Occipital lobe (tissue), 2 donors: ENCODE results near the gene HMBS. TPM values are rescaled to one million over a fixed set of nuclear protein-coding genes. Genes with fewer than 3 reads are reported as not detected.
"Not testable (repeated sequence)": the region's sequence is repeated elsewhere in the genome, so short reads cannot be mapped to it uniquely, and the experiment has no call there.

Source experiments
- DNase-seq: peaks from one replicate; lab custom pipeline; 2025; lab: John Stamatoyannopoulos, UW
- total RNA-seq: library from RNA; depleted of rRNA; stranded (reverse); fragments of >200 nt; gene quantifications from one replicate; pipeline ENCODE4 v1.2.3, GENCODE V29; 2014

HMBS gene
- total RNA-seq, 1 donor from 2014 or later = 2.0 TPM

DNA sequence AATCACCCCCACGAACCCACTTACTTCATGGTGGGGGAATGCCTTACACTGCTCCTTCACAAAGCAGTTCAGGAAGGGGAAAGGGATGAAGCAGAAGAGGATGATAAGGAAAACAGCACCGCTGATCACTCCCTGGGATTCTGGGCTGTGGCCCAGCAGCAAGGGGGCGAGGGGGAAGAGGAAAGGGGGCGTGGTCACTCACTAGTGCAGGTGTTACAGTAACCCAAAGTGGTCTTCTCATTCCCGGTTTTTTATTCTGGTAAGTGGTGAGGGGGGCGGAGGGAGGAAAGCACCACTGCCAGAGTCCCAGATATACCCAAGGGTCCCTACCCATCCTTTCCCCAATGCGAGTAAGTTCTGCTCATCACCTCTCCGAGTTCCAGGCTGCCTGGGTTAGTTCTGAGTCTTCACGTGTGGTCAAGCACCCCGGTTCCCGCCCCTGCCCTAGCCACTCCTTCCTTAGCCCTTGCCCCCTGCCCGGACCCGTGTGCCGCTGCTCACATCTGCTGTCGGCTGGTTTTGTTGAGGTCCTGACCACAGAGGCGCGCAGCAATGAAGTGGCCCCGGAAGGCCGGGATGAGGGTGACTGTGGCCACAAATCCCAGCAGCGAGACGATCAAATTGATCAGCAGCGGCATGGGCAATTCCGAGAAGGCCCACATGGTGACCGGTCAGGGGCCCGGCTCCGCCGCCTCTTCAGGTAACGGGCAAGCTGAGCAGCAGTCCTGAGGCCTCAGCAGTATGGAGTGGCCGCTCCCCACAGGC, 16.5 kb downstream of the HMBS start:
- no peak for DNase-seq

DNA sequence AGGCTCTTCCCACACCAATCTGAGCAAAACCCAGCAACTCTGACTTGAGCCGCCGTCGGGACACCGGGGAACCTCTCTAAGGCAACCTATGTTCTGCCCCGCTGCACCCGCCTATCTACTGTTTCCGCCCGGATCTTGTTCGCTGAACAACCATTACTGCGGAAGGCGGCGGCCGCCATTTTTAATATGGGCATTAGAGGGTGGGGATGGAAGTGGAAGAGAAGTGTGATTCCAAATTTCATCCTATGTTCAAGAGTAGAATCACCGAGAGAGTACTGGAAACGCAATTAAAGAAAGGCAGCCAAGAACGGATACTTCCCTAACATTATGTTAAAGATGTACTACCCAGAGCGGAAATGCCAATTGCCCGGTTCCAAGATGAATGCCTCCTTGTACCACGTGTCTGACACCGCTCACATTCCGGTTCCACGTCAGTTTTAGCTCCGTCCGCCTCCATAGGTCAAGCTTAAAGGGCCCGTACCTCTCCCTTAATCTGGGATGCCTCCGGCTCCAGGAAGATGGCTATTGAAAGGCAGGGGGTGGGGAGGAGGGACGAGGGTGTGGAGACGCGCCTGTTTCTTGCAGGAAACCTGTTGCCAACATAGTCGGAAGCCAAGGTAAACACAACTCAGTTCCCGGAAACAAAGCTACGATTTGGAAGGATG, 17.2 kb downstream of the HMBS start, which contains the start of gene DPAGT1:
Gene DPAGT1 (minus strand): TSS at position 95 of the 665 bp plus-strand sequence. CDS start 198 bp downstream, outside the sequence.
- DNase-seq = peak; percentile 92

DNA sequence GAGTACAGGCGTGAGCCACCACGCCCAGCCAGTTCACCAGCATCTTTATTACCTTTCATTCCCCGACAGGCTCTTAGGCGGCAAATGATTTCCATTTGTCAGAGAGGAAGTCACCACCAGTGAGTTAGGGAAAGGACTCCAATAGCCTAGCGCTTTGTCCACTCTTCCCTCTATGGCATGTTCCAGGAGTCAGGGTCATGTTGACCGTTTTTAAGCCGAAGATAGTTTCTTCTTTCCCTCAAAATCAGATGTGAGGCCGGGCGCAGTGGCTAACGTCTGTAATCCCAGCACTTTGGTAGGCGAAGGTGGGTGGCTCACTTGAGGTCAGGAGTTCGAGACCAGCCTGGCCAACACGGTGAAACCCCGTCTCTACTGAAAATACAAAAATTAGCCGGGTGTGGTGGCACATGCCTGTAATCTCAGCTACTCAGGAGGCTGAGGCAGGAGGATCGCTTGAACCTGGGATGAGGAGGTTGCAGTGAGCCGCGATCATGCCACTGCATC, 18.5 kb downstream of the HMBS start:
- DNase-seq = not testable (repeated sequence)

DNA sequence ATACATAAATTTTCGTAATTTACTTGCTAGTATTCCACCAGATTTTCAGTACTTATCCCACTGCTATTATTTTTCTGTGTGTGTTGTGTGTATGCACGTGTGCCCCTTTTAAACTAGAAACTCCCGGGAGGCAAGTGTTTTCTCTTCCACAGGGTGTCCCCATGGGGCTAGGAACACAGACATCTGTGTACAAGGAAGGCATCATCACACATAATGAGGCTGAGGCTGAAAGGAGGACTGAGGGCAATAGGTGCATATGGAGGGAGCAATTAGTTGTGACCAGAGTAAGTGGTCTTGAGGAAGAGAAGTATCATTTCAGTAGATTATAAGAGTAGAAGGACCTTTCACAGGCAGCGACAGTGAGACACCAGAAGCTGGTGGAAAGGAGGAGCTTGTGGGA, 19.1 kb downstream of the HMBS start:
- DNase-seq = no peak

DNA sequence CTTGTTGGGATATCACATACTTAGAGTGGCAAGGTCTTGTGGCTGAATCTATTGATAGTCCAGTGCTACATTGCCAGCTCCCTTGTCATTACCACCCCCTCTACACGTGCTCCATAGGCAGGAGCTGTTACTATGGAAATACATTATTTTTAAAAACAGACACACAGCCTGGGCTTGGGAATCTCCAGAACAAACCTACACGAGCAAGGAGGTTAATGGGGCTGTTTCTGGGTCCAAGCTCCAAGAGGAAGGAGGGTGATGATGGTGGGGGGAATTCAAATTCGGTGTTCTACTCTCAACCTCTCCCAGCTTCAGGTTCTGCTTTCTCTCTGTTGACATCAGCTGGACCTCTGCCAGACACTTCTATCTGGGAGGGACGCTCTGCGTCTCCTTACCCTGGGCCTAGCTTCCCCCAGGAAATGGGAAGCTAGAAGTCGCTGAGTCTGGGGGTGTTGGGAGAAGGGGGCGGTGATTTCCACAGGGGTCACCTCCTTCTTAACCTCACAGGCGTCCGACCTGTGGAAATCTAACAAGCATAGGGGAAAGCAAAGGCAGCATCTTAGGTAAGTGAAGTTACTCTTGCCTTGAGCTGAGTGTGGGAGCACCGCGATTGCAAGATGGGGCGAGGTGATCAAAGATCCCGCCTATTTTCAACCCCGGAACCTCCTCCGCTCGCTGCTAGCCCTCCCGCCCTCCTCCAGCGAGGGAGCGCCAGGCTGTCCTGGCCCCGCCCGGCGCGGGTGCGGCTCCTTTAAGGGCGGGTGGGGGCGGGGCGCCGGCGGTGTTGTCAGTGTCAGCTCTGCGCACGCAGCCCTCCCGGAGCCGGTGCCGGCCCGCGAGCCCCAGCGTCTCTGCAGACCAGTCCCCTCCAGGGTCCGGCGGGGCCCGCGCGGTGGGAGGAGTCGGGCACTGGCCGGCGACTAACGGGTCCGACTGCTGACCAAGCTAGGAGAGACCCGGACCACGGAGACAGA, 22.2 kb downstream of the HMBS start, which contains the start of gene C2CD2L:
Gene C2CD2L (plus strand): TSS at position 781 of the 974 bp plus-strand sequence. CDS start 398 bp downstream, outside the sequence.
- peak; percentile 88 for DNase-seq

DNA sequence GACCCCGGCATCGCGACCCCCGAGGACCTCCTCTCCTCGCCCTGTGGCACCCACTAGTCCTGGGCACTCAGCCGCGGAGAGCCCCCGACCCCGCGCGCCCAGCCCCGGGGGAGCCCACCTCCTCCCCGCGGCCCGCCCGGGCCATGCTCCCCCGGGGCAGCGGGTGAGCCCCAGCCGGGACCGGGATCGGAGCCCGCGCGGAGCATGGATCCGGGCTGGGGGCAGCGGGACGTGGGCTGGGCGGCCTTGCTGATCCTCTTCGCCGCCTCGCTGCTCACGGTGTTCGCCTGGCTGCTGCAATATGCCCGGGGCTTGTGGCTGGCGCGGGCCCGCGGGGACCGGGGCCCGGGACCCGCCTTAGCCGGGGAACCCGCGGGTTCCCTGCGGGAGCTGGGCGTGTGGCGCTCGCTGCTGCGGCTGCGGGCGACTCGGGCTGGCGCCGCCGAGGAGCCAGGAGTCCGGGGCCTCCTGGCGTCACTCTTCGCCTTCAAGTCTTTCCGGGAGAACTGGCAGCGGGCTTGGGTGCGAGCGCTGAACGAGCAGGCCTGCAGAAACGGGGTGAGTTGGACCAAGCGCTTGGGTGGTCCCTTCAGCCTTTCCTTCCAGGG, 23.0 kb downstream of the HMBS start:
- no peak for DNase-seq

DNA sequence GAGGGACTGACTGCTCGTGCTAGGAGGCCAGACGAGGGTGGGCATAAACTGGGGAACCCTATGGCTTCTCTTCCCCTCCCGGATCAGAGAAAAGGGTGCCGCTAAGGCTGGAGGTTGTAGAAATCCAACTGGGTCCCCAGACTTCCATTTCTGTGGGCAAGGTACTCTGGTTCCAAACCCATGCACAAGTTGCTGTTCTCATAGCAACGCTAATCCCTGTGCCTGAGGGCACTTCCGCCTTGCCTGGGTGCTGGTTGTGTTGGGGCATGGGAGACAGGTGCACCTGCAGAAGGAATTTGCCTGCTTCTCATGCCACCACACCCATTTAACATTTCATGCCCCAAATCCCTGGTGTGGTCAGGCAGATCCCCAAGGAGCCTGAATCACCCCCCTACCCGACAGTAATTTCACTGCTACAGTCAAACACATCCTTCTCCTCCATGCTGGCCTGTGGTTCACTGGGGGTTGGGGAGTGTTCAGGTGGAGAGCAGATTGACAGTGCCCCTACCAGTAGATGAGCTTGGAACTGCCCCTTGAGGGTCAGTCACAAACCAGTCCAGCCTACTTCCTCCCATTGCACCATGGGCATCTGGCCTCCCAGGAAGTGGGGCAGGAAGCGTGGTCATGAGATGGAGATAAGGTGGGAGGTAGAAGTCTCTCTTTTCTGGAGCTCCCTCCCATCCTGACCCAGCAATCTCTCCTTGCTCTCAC, 23.6 kb downstream of the HMBS start:
- no peak for DNase-seq

DNA sequence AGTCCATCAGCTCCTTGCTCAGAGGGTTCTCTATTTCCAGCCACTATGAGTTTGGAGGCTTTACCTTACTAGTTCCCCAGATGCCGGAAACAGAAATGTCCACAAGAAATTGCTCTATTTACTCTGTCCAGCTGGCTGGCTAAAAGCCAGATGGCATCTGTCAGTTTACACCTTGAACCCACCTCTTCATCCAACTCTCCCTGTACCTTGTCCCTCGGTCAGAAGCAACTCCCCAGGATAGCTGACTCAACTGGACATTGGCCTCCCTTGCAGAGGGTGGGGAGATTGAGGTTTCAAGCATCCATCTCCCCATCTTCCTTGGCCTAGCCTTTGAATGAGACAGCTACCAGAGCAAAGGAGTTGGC, 24.2 kb downstream of the HMBS start:
- DNase-seq = no peak

DNA sequence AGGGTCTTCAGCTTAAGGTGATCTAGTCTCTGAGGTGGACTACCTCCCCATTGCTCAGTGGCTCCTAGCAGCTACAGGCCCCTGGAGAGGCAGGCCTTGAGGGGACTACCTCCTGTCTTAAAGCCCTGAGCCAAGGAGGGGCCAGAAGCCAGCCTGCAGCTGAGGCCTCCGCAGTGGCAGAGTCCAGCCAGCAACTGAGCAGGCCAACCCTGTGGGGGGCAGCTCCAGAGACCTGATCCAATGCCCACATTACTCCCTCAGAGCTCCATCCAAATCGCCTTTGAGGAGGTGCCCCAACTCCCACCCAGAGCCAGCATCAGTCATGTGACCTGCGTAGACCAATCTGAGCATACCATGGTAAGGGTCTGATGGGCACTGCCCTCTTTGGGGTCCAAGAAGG, 25.2 kb downstream of the HMBS start:
- DNase-seq = no peak

DNA sequence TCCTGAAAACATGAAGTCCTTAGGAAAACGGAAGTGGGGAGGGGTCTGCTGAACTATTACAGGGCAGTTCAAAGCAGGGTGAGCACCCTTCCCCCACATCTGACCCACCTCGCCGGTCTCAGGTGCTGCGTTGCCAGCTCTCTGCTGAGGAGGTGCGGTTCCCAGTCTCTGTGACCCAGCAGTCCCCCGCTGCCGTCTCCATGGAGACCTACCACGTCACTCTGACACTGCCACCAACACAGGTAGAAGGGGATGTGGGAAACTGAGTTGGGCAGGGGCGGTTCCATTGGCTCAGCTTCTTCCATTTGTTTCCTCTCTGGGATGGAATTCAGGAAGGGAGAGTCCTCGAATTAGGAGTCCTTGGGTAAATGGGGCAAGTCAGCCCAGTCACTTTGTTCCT, 25.8 kb downstream of the HMBS start:
- DNase-seq = no peak

DNA sequence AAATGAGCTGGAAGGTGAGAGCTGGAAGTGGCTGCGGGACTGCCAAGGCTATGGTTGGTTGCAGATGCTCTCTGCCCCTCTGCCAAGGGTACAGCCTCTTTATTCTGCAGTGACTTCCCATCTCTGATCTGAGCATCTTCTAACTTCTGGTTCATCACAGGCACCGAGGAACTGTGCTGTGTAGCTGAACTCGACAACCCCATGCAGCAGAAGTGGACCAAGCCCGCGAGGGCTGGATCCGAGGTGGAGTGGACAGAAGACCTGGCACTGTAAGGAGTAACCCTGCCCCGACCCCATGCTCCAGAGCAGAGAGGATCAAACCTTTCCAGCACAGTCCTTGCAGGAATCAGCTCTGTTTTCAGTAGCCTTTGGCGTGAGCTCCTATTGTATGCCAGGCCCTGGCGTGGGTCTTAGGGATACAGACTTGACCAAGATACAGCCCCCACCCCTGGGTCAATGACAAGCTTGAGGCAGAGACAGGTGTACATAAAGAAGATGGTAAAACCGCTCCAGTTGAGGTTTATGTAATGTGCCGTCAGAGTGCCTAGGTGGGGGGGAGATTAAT, 26.8 kb downstream of the HMBS start:
- DNase-seq = no peak

DNA sequence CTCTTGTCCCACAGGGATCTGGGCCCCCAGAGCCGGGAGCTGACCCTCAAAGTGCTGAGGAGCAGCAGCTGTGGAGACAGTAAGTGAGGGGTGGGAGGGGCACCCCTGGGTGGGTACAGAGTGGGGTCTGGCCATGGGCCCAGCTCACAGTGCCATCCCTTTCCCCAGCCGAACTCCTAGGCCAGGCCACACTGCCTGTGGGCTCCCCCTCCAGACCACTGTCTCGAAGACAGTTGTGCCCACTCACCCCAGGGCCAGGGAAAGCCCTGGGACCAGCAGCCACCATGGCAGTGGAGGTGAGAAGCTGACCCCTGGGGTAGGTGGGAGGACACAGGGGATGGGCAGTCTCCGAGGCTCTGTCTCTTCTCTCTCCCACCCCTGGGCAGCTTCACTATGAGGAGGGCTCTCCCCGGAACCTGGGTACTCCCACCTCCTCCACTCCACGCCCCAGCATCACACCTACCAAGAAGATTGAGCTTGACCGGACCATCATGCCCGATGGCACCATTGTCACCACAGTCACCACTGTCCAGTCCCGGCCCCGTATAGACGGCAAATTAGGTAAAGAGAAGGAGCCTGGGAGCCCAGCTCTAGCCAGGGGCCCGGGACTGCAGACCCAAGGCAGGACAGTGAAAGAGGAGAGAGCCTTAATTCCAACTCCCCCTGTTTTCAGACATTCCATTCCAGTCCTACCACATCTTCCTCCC, 27.8 kb downstream of the HMBS start:
- DNase-seq = no peak

DNA sequence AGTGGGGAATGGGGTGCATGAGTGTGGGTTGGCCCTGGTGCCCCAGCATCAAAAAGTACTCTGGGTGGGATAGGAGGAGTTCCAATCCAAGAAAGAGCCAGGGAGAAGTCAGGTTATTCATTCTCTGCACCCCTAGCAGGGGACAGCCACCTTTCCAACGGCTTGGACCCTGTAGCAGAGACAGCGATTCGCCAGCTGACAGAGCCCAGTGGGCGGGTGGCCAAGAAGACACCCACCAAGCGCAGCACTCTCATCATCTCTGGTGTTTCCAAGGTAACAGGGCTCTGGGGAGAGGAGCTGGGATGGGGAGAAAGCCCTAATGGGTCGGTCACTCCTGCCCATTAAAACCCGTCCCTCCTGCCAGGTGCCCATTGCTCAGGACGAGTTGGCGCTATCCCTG, 29.0 kb downstream of the HMBS start:
- no peak for DNase-seq

DNA sequence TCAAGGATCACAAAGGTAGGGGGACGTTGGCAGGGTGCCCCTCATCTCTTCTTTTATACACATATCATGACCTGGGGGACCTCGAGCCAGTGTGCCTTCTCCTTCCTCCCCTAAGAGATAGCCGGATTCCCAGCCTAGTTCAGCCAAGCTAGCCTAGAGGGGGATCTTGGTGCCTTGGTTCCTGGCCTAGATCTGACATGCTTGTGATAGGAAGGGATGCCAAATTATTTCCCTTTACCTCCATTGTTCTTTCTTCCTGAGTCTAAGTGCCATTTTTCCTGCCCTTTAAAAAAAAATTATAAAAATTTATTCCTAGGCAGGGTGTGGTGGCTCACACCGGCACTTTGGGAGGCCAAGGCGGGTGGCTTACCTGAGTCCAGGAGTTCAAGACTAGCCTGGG, 29.7 kb downstream of the HMBS start:
- no peak for DNase-seq

DNA sequence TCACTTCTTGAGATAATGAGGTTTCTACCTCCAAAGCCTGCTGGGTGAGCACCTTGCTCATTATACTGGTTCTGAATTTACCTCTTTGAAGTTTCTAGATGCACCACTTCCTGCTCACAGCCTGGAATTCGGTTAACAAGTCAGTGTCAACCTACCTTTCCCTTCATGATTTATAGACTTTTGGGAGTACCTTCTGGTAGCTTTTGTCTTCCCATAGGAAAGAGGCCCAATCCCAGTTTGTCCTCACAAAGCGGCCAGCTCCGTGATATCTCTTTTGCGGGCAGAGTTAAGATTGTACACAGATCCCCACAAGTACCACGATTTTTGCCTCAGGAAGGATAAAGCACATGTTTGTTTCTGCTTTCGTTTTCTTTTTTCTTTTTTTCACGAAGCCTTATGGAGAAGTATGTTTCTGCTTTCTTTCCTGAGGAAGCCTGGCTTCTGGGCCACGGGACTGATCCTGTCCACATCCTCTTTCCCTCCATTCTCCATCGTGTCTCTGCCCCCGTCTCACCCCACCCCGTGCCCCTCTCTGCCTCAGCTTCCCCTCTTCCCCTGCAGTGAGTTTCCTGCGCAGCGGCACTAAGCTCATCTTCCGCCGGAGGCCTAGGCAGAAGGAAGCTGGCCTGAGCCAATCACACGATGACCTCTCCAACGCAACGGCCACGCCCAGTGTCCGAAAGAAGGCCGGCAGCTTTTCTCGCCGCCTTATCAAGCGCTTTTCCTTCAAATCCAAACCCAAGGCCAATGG, 31.0 kb downstream of the HMBS start:
- no peak for DNase-seq

DNA sequence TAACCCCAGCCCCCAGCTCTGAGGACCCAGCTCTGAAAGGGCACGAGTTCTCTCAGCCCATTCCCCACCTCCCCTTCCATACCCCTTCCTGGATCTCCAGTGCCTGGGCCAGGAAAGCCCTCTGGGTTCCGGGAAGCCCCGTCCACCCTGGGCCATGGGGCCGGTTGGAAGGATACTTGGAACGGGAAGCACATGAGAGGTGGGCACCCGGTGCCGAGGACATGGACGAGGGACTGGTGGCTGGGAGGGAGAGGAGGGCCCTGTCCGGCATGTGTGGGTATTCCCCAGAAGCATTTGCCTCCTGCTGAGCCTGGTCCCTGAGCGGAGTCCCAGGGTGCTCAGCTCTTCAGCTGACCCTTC, 31.5 kb downstream of the HMBS start:
- no peak for DNase-seq

DNA sequence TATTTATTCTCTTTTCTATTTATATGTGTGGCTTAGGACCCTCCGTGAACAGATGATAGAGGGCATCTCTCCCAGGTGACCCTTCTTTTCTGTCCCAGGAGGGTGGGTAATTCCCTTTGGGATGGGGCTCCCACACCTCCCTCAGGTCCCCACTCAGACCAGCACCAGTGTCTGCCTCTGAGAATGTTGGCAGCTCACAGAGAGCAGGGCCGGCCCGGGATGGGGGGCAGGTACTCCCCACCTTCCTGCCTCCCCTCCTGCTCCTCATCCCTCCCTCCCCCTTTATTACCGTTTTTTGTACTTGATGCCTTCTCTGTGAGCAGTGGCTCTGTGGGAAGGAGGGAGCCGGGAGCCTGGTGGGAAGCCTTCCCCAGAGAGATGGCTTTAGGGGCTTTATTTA, 31.9 kb downstream of the HMBS start:
- no peak for DNase-seq

DNA sequence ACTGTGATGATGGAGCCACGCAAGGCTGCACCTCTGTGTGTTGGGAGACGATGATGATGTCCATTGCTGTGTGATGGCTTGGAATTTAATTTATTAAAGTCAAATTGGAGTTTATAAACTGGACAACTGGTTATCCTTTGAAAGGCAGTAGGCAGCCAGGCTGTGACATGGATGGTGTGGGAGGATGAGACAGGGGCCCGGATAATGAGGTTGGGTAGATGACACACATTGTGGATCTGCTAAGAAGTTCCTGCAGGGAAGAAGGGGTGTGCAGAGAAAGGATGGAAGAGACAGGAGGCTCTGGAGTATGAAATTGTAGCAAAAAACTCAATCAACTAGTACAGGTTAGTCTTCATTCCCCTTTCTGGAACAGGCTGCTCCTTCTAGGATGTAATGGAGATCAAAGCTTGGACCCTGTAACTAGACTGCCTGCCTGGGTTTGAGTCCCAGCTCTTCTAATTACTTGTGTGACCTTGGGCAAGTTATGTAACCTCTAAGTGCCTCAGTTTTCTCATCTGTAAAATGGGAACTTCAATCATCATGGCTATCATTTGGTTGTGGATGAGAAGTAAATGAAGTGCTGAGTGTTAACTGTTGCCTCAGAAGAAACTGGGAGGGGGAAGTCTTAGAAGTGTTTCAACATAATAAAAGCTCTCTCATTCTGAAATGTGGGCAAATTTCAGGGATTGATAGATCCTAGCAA, 32.5 kb downstream of the HMBS start:
- DNase-seq = no peak
